ENCODE data around the gene MIPEP.
A peak's percentile ranks its signal among the peaks of the same experiment; 100 is the strongest.

Gene MIPEP

GRCh38 chr13:23808803-23809202, 80.4 kb downstream of the MIPEP start:
- H3K79me2 ChIP-seq (ENCODE audit: control insufficient read depth, low read length): no peaks in the 10 kb centered on the region
- H3K4me2 ChIP-seq (ENCODE audit: low read length): no peak overlapping the region
- H3F3A ChIP-seq (ENCODE audit: control insufficient read depth, insufficient read depth): peaks cover 11% of the 10 kb centered on the region
- no peaks in the 10 kb centered on the region for H3K36me3 ChIP-seq (ENCODE audit: control insufficient read depth, low read length)
- no peak overlapping the region for H3K27ac ChIP-seq (ENCODE audit: low read depth, low read length)
- H3K27me3 ChIP-seq (ENCODE audit: control insufficient read depth, low read length): peaks cover 25% of the 10 kb centered on the region
- H3K9me3 ChIP-seq (ENCODE audit: control insufficient read depth, insufficient read depth, low read length): no peaks in the 10 kb centered on the region
- H4K20me1 ChIP-seq (ENCODE audit: control insufficient read depth, insufficient read depth, low read depth, low read length): peaks cover 25% of the 10 kb centered on the region; the same call in 1 of the 2 replicates
- no peak for TF ChIP-seq CTCF (IDR thresholded peaks at IDR 0.05; ENCODE audit: low read depth, low read length, poor library complexity, severe bottlenecking)
- H3K4me3 ChIP-seq (ENCODE audit: low read length): no peak overlapping the region
- H3K9me2 ChIP-seq (replicated peaks; ENCODE audit: control insufficient read depth, low read length): no peaks in the 10 kb centered on the region
- H3K4me1 ChIP-seq (ENCODE audit: control insufficient read depth, low read length): peaks cover 25% of the 10 kb centered on the region

GRCh38 chr13:23806874-23807526, 82.2 kb downstream of the MIPEP start:
- TF ChIP-seq CTCF (IDR thresholded peaks at IDR 0.05; ENCODE audit: low read depth, low read length, poor library complexity, severe bottlenecking) (no peak), EZH2phosphoT487 (IDR thresholded peaks at IDR 0.05; ENCODE audit: borderline replicate concordance, low read length) (no peak)
- H3F3A ChIP-seq (ENCODE audit: control insufficient read depth, insufficient read depth): peaks cover 11% of the 10 kb centered on the region
- H3K36me3 ChIP-seq (ENCODE audit: control insufficient read depth, low read length): no peaks in the 10 kb centered on the region
- peak overlapping the region; percentile 52 for H3K4me2 ChIP-seq (ENCODE audit: low read length)
- H3K79me2 ChIP-seq (ENCODE audit: control insufficient read depth, low read length): no peaks in the 10 kb centered on the region
- H3K27me3 ChIP-seq (ENCODE audit: control insufficient read depth, low read length): peaks cover 23% of the 10 kb centered on the region
- H3K4me3 ChIP-seq (ENCODE audit: low read length): peak overlapping the region; percentile 18; the same call in 1 of the 2 replicates
- H3K27ac ChIP-seq (ENCODE audit: low read depth, low read length): no peak overlapping the region
- H4K20me1 ChIP-seq (ENCODE audit: control insufficient read depth, insufficient read depth, low read depth, low read length): peaks cover 25% of the 10 kb centered on the region; the same call in 1 of the 2 replicates
- no peaks in the 10 kb centered on the region for H3K9me3 ChIP-seq (ENCODE audit: control insufficient read depth, insufficient read depth, low read length)
- H3K4me1 ChIP-seq (ENCODE audit: control insufficient read depth, low read length): peaks cover 25% of the 10 kb centered on the region
- no peaks in the 10 kb centered on the region for H3K9me2 ChIP-seq (replicated peaks; ENCODE audit: control insufficient read depth, low read length)

GRCh38 chr13:23805821-23806220, 83.4 kb downstream of the MIPEP start:
- Histone ChIP-seq H3K9me2 (replicated peaks; ENCODE audit: control insufficient read depth, low read length) (no peaks in the 10 kb centered on the region), H3K36me3 (ENCODE audit: control insufficient read depth, low read length) (no peaks in the 10 kb centered on the region), H3K4me3 (ENCODE audit: low read length) (no peak overlapping the region), H3K79me2 (ENCODE audit: control insufficient read depth, low read length) (no peaks in the 10 kb centered on the region), H3K9me3 (ENCODE audit: control insufficient read depth, insufficient read depth, low read length) (no peaks in the 10 kb centered on the region), H3K4me2 (ENCODE audit: low read length) (no peak overlapping the region), H3K27me3 (ENCODE audit: control insufficient read depth, low read length) (peaks cover 20% of the 10 kb centered on the region), H3K27ac (ENCODE audit: low read depth, low read length) (no peak overlapping the region), H3F3A (ENCODE audit: control insufficient read depth, insufficient read depth) (peaks cover 11% of the 10 kb centered on the region), H3K4me1 (ENCODE audit: control insufficient read depth, low read length) (peaks cover 25% of the 10 kb centered on the region), H4K20me1 (ENCODE audit: control insufficient read depth, insufficient read depth, low read depth, low read length) (peaks cover 25% of the 10 kb centered on the region; the same call in 1 of the 2 replicates)
- TF ChIP-seq CTCF (IDR thresholded peaks at IDR 0.05; ENCODE audit: low read depth, low read length, poor library complexity, severe bottlenecking): no peak
- no peak for TF ChIP-seq EZH2phosphoT487 (IDR thresholded peaks at IDR 0.05; ENCODE audit: borderline replicate concordance, low read length)
